ENCODE data around the gene USP11.

The USP11 gene

GRCh38 chrX:47190445-47191269 is 42.2 kb upstream of the USP11 start:
- peak overlapping the region; percentile 81 for H3K4me3 ChIP-seq (ENCODE audit: low read length)
- H3K4me2 ChIP-seq (ENCODE audit: low read length): peak overlapping the region; percentile 92
- no peak for TF ChIP-seq EZH2phosphoT487 (IDR thresholded peaks at IDR 0.05; ENCODE audit: borderline replicate concordance, low read length)
- TF ChIP-seq, protein P1, sequence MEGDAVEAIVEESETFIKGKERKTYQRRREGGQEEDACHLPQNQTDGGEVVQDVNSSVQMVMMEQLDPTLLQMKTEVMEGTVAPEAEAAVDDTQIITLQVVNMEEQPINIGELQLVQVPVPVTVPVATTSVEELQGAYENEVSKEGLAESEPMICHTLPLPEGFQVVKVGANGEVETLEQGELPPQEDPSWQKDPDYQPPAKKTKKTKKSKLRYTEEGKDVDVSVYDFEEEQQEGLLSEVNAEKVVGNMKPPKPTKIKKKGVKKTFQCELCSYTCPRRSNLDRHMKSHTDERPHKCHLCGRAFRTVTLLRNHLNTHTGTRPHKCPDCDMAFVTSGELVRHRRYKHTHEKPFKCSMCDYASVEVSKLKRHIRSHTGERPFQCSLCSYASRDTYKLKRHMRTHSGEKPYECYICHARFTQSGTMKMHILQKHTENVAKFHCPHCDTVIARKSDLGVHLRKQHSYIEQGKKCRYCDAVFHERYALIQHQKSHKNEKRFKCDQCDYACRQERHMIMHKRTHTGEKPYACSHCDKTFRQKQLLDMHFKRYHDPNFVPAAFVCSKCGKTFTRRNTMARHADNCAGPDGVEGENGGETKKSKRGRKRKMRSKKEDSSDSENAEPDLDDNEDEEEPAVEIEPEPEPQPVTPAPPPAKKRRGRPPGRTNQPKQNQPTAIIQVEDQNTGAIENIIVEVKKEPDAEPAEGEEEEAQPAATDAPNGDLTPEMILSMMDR (IDR thresholded peaks at IDR 0.05; ENCODE audit: low read depth, low read length, poor library complexity, severe bottlenecking): no peak
- peak overlapping the region; percentile 96 for H3K27ac ChIP-seq (ENCODE audit: low read depth, low read length)
- H3K9me3 ChIP-seq (ENCODE audit: control insufficient read depth, insufficient read depth, low read length): no peaks in the 10 kb centered on the region
- no peaks in the 10 kb centered on the region for H3K9me2 ChIP-seq (replicated peaks; ENCODE audit: control insufficient read depth, low read length)
- H3K4me1 ChIP-seq (ENCODE audit: control insufficient read depth, low read length): peaks cover 31% of the 10 kb centered on the region
- no peaks in the 10 kb centered on the region for H4K20me1 ChIP-seq (ENCODE audit: control insufficient read depth, insufficient read depth, low read depth, low read length)
- peaks cover 38% of the 10 kb centered on the region for H3K36me3 ChIP-seq (ENCODE audit: control insufficient read depth, low read length)
- H3F3A ChIP-seq (ENCODE audit: control insufficient read depth, insufficient read depth): peaks cover 20% of the 10 kb centered on the region
- peaks cover 33% of the 10 kb centered on the region for H3K79me2 ChIP-seq (ENCODE audit: control insufficient read depth, low read length)
- no peaks in the 10 kb centered on the region for H3K27me3 ChIP-seq (ENCODE audit: control insufficient read depth, low read length)

GRCh38 chrX:47191331-47191730 is 41.5 kb upstream of the USP11 start:
- TF ChIP-seq EZH2phosphoT487 (IDR thresholded peaks at IDR 0.05; ENCODE audit: borderline replicate concordance, low read length): no peak
- TF ChIP-seq, protein P1 (IDR thresholded peaks at IDR 0.05; ENCODE audit: low read depth, low read length, poor library complexity, severe bottlenecking): no peak
- no peaks in the 10 kb centered on the region for H3K27me3 ChIP-seq (ENCODE audit: control insufficient read depth, low read length)

GRCh38 chrX:47191806-47192401 is 40.9 kb upstream of the USP11 start:
- Histone ChIP-seq H3K36me3 (ENCODE audit: control insufficient read depth, low read length) (peaks cover 42% of the 10 kb centered on the region), H3K9me3 (ENCODE audit: control insufficient read depth, insufficient read depth, low read length) (no peaks in the 10 kb centered on the region), H3K27me3 (ENCODE audit: control insufficient read depth, low read length) (no peaks in the 10 kb centered on the region), H3K27ac (ENCODE audit: low read depth, low read length) (peak overlapping the region; percentile 96), H3F3A (ENCODE audit: control insufficient read depth, insufficient read depth) (peaks cover 20% of the 10 kb centered on the region), H3K4me1 (ENCODE audit: control insufficient read depth, low read length) (peaks cover 40% of the 10 kb centered on the region), H3K4me3 (ENCODE audit: low read length) (peak overlapping the region; percentile 81), H4K20me1 (ENCODE audit: control insufficient read depth, insufficient read depth, low read depth, low read length) (peaks cover 4% of the 10 kb centered on the region; the same call in 1 of the 2 replicates), H3K9me2 (replicated peaks; ENCODE audit: control insufficient read depth, low read length) (no peaks in the 10 kb centered on the region), H3K79me2 (ENCODE audit: control insufficient read depth, low read length) (peaks cover 45% of the 10 kb centered on the region), H3K4me2 (ENCODE audit: low read length) (peak overlapping the region; percentile 92)
- TF ChIP-seq, protein P1 (IDR thresholded peaks at IDR 0.05; ENCODE audit: low read depth, low read length, poor library complexity, severe bottlenecking): no peak
- TF ChIP-seq EZH2phosphoT487 (IDR thresholded peaks at IDR 0.05; ENCODE audit: borderline replicate concordance, low read length): no peak

More at GRCh38 chrX:47191331-47191730, 41.5 kb upstream of the USP11 start:
- Histone ChIP-seq H3K4me3 (ENCODE audit: low read length) (peak overlapping the region; percentile 81), H3K79me2 (ENCODE audit: control insufficient read depth, low read length) (peaks cover 40% of the 10 kb centered on the region), H3K27ac (ENCODE audit: low read depth, low read length) (peak overlapping the region; percentile 96), H3F3A (ENCODE audit: control insufficient read depth, insufficient read depth) (peaks cover 20% of the 10 kb centered on the region), H3K4me1 (ENCODE audit: control insufficient read depth, low read length) (peaks cover 38% of the 10 kb centered on the region), H3K9me3 (ENCODE audit: control insufficient read depth, insufficient read depth, low read length) (no peaks in the 10 kb centered on the region), H4K20me1 (ENCODE audit: control insufficient read depth, insufficient read depth, low read depth, low read length) (peaks cover 3% of the 10 kb centered on the region; the same call in 1 of the 2 replicates), H3K36me3 (ENCODE audit: control insufficient read depth, low read length) (peaks cover 38% of the 10 kb centered on the region), H3K4me2 (ENCODE audit: low read length) (peak overlapping the region; percentile 92), H3K9me2 (replicated peaks; ENCODE audit: control insufficient read depth, low read length) (no peaks in the 10 kb centered on the region)

Data from DOHH2 (cell line).